Osteoblast (primary cell): ENCODE measurements around the gene ATP1B1. TPM values are rescaled to one million over a fixed set of nuclear protein-coding genes. Genes with fewer than 3 reads are reported as not detected.

Experiments
- DNase-seq: peaks from one replicate; pipeline ENCODE4 v3.0.0; 2011; ENCODE audit warnings: low spot score, mixed read lengths; ENCODE audit not compliant: insufficient read length; ENCODE audit errors: missing footprints
- H2AFZ ChIP-seq: 2 replicates; pipeline ENCODE4 v1.6.0; 2011; ENCODE audit warnings: mild to moderate bottlenecking, low read length
- H3K27ac ChIP-seq: 2 replicates; pipeline ENCODE4 v1.5.1; 2011; ENCODE audit warnings: mild to moderate bottlenecking, low read depth, low read length, moderate library complexity
- H3K27me3 ChIP-seq: 2 replicates; pipeline ENCODE4 v1.6.0; 2012; ENCODE audit warnings: mild to moderate bottlenecking, control low read depth, inconsistent platforms, low read length, moderate library complexity; ENCODE audit not compliant: insufficient read depth
- H3K36me3 ChIP-seq: 2 replicates; pipeline ENCODE4 v1.5.1; 2011; ENCODE audit warnings: mild to moderate bottlenecking, low read length, control low read depth, moderate library complexity; ENCODE audit not compliant: insufficient read depth
- H3K4me1 ChIP-seq: 2 replicates; pipeline ENCODE4 v1.5.1; 2011; ENCODE audit warnings: mild to moderate bottlenecking, low read length, control low read depth, moderate library complexity; ENCODE audit not compliant: insufficient read depth
- H3K4me2 ChIP-seq: 2 replicates; pipeline ENCODE4 v1.6.0; 2011; ENCODE audit warnings: mild to moderate bottlenecking, low read length; ENCODE audit not compliant: insufficient read depth
- H3K4me3 ChIP-seq: fragments of 200-600 bp; sonication (generic); 3 replicates; pipeline ENCODE4 v1.5.1; 2012; ENCODE audit warnings: mild to moderate bottlenecking, low read length, inconsistent platforms; ENCODE audit not compliant: insufficient read depth
- H3K79me2 ChIP-seq: 2 replicates; pipeline ENCODE4 v1.6.0; 2012; ENCODE audit warnings: mild to moderate bottlenecking, low read length, control low read depth, inconsistent platforms; ENCODE audit not compliant: insufficient read depth
- H3K9me3 ChIP-seq: 2 replicates; pipeline ENCODE4 v1.5.1; 2011; ENCODE audit warnings: low read depth, low read length, control low read depth
- H4K20me1 ChIP-seq: 2 replicates; pipeline ENCODE4 v1.6.0; 2012; ENCODE audit warnings: mild to moderate bottlenecking, low read length, control low read depth; ENCODE audit not compliant: insufficient read depth
- CTCF ChIP-seq: IDR thresholded peaks from 2 replicates; pipeline ENCODE4 v1.5.1; 2011; ENCODE audit warnings: mild to moderate bottlenecking, low read depth, low read length, moderate library complexity; ENCODE audit errors: extremely low read depth
- total RNA-seq: library from RNA; depleted of rRNA; stranded (reverse); fragments of >200 nt; gene quantifications from 2 replicates; pipeline ENCODE4 v1.2.3, GENCODE V29; 2012

Gene ATP1B1
- total RNA-seq, 1 donor = 8.3 TPM

DNA sequence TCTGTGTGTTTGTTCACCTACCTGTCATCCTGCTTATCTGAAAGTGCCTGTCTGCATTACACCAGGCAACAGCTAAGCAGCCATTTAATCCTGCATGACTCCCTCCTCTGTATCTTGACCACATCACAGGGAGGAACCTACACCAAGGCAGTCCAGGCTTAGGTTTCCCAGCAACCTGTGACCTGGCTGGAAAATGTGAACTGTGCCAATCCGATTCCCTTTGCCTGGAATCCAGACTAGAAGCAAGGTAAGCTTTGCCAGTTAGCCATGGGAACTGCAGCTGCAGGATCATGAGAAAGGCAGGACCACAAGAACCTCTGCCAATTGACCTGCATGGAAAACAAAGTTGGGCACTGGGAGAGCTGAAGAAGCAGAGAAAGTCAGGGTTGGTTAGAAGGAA is 6.3 kb upstream of the ATP1B1 start:
- H3K4me3 ChIP-seq = no peak overlapping the region
- TF ChIP-seq CTCF = no peak
- no peaks in the 10 kb centered on the region for H3K36me3 ChIP-seq
- no peaks in the 10 kb centered on the region for H3K9me3 ChIP-seq
- H3K4me2 ChIP-seq = no peak overlapping the region
- H3K27ac ChIP-seq = no peak overlapping the region
- peaks cover 10% of the 10 kb centered on the region for H3K4me1 ChIP-seq
- no peak overlapping the region for H2AFZ ChIP-seq
- no peaks in the 10 kb centered on the region for H3K79me2 ChIP-seq
- no peak for DNase-seq
- no peaks in the 10 kb centered on the region for H4K20me1 ChIP-seq
- peaks cover 29% of the 10 kb centered on the region for H3K27me3 ChIP-seq

GRCh38 chr1:169100651-169101088 is 5.8 kb upstream of the ATP1B1 start:
- Histone ChIP-seq H2AFZ (no peak overlapping the region), H3K27me3 (peaks cover 33% of the 10 kb centered on the region), H3K36me3 (no peaks in the 10 kb centered on the region), H3K27ac (no peak overlapping the region), H3K4me1 (peaks cover 10% of the 10 kb centered on the region), H3K9me3 (no peaks in the 10 kb centered on the region), H3K79me2 (no peaks in the 10 kb centered on the region), H3K4me3 (no peak overlapping the region), H4K20me1 (no peaks in the 10 kb centered on the region), H3K4me2 (no peak overlapping the region)
- no peak for DNase-seq
- no peak for TF ChIP-seq CTCF

DNA sequence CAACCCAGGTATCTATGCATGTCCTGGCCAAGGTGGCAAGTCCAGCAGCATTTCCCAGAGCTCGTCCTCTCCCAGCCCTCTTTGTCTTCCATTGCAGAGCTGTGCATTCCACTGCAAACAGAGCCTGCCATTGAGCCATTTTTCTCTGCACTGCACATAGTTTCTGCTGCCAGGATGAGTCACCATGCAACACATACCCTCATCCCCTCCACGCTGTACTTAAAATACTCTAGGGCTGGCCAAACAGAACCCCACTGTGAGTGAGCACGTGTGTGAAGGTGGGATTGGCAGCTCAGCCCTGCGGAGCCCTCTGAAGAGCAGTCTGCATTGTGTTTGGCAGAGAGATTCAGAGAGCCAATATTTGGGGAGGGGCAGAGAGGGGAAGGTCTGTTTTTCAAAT is 3.9 kb upstream of the ATP1B1 start:
- Histone ChIP-seq H3K79me2 (peaks cover 5% of the 10 kb centered on the region), H3K27me3 (peaks cover 33% of the 10 kb centered on the region), H3K4me3 (no peak overlapping the region), H3K36me3 (no peaks in the 10 kb centered on the region), H3K27ac (no peak overlapping the region), H3K4me1 (peaks cover 10% of the 10 kb centered on the region), H3K4me2 (peak overlapping the region; percentile 44), H2AFZ (no peak overlapping the region), H4K20me1 (no peaks in the 10 kb centered on the region), H3K9me3 (no peaks in the 10 kb centered on the region)
- DNase-seq = peak; percentile 94
- no peak for TF ChIP-seq CTCF

- Histone ChIP-seq H3K36me3 (no peaks in the 10 kb centered on the region), H3K79me2 (peaks cover 9% of the 10 kb centered on the region), H3K4me3 (no peak overlapping the region), H3K27ac (no peak overlapping the region), H3K27me3 (peaks cover 33% of the 10 kb centered on the region), H3K9me3 (no peaks in the 10 kb centered on the region), H3K4me1 (peaks cover 14% of the 10 kb centered on the region), H4K20me1 (no peaks in the 10 kb centered on the region), H2AFZ (no peak overlapping the region), H3K4me2 (peak overlapping the region; percentile 44)
- TF ChIP-seq CTCF = no peak
- DNase-seq = peak; percentile 85
Measured at GRCh38 chr1:169103002-169103401, 3.5 kb upstream of the ATP1B1 start.
